BJ (cell line): ENCODE data around the gene C5. TPM values are rescaled to one million over a fixed set of nuclear protein-coding genes. Genes with fewer than 3 reads are reported as not detected.

Experiments used
- CTCF ChIA-PET: fragments of 350-600 bp; formaldehyde crosslinking; extraction: SDS; loops from one replicate; lab custom pipeline; 2021; ENCODE audit warnings: antibody characterized with exemption, inconsistent platforms; lab: Yijun Ruan, JAX
- POLR2A ChIA-PET: fragments of 300-600 bp; sonication (Branson Sonifier 250); formaldehyde crosslinking; extraction: SDS; loops from one replicate; lab custom pipeline; 2021; ENCODE audit warnings: antibody characterized with exemption; lab: Charles Lee
- DNase-seq: peaks from one replicate; pipeline ENCODE4 v3.0.0-alpha.2; 2011; ENCODE audit warnings: low read depth
- H3K27me3 ChIP-seq: 2 replicates; pipeline ENCODE4 v1.6.0; 2011; ENCODE audit warnings: low read length; ENCODE audit not compliant: control insufficient read depth, insufficient read depth
- H3K36me3 ChIP-seq: 2 replicates; pipeline ENCODE4 v1.5.1; 2011; ENCODE audit warnings: low read length; ENCODE audit not compliant: control insufficient read depth, insufficient read depth
- H3K4me3 ChIP-seq: 2 replicates; pipeline ENCODE4 v1.5.1; 2011; ENCODE audit warnings: low read depth, mild to moderate bottlenecking, control low read depth, low read length
- polyA plus RNA-seq: library from polyadenylated mRNA; depleted of rRNA; stranded (reverse); fragments of >200 nt; gene quantifications from 2 replicates; pipeline ENCODE4 v1.2.3, GENCODE V29; 2011; rRNA removed
- TF ChIP-seq, protein P1 (sequence below): IDR thresholded peaks from 2 replicates; pipeline ENCODE4 v1.5.1; 2011; ENCODE audit warnings: low read depth, mild to moderate bottlenecking, control low read depth, inconsistent platforms, low read length, moderate library complexity; ENCODE audit not compliant: insufficient read depth

The C5 gene
- polyA plus RNA-seq, 1 experiment = 1.4 TPM

DNA sequence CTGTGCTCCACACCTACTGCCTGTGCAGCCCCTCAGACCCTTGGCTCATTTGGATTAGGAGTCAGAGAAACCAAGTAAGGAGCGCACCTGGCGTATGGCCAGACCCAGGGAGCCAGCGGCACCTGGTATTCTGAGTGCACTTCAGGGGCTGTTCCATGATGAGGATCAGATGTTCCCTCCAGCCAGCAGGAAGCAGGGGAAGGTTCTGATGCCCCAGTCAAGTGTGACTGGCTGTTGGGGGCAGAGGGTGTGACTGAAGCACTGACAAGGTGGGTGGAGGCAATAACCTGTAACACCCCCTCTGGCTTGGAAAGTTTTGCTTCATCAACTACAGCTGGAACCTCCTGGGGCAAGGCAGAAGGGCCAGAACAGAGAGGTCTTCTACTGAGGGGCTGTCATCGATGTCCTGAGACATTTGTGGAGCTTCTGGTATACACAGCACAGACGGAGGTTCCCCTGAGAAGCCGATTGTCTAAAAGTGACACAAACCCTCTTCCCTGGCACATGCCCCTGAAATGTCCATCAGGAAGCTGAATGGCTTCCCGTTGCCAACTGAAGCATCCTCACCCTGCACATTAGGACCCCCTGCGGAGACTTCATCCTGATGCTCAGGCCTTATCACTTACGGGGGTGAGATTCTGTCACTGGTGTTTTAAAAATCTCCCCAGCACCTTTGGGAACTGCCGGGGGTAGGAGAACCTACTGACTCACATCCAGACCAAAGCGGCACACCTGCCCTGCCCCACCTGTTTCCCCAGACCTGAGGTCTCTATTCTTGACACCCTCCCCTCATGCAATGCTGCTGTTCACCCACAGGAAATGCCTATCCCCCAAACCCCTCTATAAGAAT is 144.5 kb downstream of the C5 start:
- POLR2A ChIA-PET = no interaction called here
- H3K27me3 ChIP-seq = no peaks in the 10 kb centered on the region
- no peak overlapping the region for H3K4me3 ChIP-seq
- H3K36me3 ChIP-seq = no peaks in the 10 kb centered on the region
- DNase-seq = no peak
- CTCF ChIA-PET = no interaction called here
- TF ChIP-seq, protein P1, sequence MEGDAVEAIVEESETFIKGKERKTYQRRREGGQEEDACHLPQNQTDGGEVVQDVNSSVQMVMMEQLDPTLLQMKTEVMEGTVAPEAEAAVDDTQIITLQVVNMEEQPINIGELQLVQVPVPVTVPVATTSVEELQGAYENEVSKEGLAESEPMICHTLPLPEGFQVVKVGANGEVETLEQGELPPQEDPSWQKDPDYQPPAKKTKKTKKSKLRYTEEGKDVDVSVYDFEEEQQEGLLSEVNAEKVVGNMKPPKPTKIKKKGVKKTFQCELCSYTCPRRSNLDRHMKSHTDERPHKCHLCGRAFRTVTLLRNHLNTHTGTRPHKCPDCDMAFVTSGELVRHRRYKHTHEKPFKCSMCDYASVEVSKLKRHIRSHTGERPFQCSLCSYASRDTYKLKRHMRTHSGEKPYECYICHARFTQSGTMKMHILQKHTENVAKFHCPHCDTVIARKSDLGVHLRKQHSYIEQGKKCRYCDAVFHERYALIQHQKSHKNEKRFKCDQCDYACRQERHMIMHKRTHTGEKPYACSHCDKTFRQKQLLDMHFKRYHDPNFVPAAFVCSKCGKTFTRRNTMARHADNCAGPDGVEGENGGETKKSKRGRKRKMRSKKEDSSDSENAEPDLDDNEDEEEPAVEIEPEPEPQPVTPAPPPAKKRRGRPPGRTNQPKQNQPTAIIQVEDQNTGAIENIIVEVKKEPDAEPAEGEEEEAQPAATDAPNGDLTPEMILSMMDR = no peak

GRCh38 chr9:120904978-120905301 is 145.1 kb downstream of the C5 start:
- no peaks in the 10 kb centered on the region for H3K36me3 ChIP-seq
- no peak overlapping the region for H3K4me3 ChIP-seq
- TF ChIP-seq, protein P1 = no peak
- POLR2A ChIA-PET = no interaction called here
- no peak for DNase-seq
- CTCF ChIA-PET = no interaction called here
- H3K27me3 ChIP-seq = no peaks in the 10 kb centered on the region

- Histone ChIP-seq H3K27me3 (peaks cover 3% of the 10 kb centered on the region; the same call in 1 of the 2 replicates), H3K4me3 (no peak overlapping the region), H3K36me3 (no peaks in the 10 kb centered on the region)
- DNase-seq = no peak
- POLR2A ChIA-PET = no interaction called here
- TF ChIP-seq, protein P1 = no peak
- CTCF ChIA-PET = interaction anchor here (1.2 kb wide), 1 partner anchor 18 kb away, joined by 4 read pairs; no protein-coding TSS in a partner anchor
These were observed 145.8 kb downstream of the C5 start for GRCh38 chr9:120904061-120904977.

DNA sequence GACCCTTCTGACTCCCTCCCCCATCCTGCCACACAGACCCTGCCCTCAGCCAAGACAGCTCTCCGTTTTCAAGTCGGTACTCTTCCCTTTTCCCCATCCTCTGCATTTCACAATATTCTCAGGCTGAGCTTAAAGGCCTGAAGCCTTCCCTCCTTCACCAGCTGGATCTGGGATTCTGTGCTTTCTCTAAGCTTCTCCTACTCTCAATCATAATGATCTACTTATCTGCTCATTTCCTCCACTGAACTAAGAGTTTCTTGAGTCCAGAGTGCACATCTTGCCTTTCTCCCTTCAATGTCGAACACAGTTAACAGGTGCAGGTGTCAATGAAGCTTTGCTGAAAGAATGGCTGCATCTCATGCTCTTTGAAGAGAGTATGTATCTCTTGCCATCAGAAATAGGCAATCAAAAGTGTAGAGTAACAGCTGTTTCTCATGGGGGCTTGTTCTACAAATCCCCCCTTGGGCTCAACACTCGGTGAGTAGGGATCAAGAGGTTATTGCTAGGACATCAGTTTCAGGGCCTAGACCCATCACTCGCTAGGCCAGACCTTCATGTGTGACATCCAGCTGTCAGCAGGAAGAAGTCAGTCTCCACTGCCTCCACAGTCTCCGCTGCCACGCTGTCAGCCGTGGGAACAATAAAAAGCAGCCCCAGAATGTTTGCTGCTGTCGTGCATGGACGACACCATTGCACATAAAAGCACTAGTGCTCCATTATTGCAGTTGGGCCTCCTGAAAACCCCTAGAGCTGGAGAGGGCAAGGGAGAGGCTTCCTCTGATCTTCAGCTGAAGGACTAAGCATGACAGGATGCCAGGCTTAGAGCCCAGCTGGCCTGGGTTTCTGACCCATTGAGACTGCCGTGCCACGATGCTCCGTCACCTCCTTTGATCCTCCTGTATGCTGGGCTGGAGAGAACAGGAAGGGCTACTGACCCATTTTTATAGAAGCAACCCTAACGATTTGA is 147.2 kb downstream of the C5 start:
- H3K4me3 ChIP-seq = no peak overlapping the region
- H3K27me3 ChIP-seq = peaks cover 3% of the 10 kb centered on the region; the same call in 1 of the 2 replicates
- H3K36me3 ChIP-seq = no peaks in the 10 kb centered on the region
- no peak for DNase-seq
- TF ChIP-seq, protein P1 = no peak
- ChIA-PET CTCF (interaction anchor here (0.9 to 1.2 kb wide), 3 partner anchors 17 to 19 kb away, joined by 3 to 4 read pairs (median 3); no protein-coding TSS in a partner anchor), POLR2A (no interaction called here)

Other genes starting within 250 kb of the C5 start
- gene PSMD5, start 207.4 kb downstream of the C5 start, polyA plus RNA-seq = 22.0 and 37.7 TPM in 2 replicates
- 32.8 and 61.7 TPM in 2 replicates for gene PHF19, start 173.1 kb downstream of the C5 start, polyA plus RNA-seq
- gene TRAF1, start 123.5 kb downstream of the C5 start, polyA plus RNA-seq = 2.2 and 3.3 TPM in 2 replicates
- 3.6 and 5.2 TPM in 2 replicates for gene CNTRL, start 24.7 kb upstream of the C5 start, polyA plus RNA-seq
- gene RAB14, start 151.6 kb upstream of the C5 start, polyA plus RNA-seq = 18.3 and 20.0 TPM in 2 replicates
- gene GSN, start 217.9 kb upstream of the C5 start, polyA plus RNA-seq = 493 and 765 TPM in 2 replicates